ENCODE results near the gene MPHOSPH6.
"Not testable (repeated sequence)": the region's sequence is repeated elsewhere in the genome, so short reads cannot be mapped to it uniquely, and the experiment has no call there.

Gene MPHOSPH6

GRCh38 chr16:82169861-82170845, at the start of gene MPHOSPH6:
Gene MPHOSPH6, minus strand, starts transcription at chr16:82170224. Its CDS starts 49 bp downstream, at chr16:82170175.
- peak; percentile 90 to 91 for DNase-seq

DNA sequence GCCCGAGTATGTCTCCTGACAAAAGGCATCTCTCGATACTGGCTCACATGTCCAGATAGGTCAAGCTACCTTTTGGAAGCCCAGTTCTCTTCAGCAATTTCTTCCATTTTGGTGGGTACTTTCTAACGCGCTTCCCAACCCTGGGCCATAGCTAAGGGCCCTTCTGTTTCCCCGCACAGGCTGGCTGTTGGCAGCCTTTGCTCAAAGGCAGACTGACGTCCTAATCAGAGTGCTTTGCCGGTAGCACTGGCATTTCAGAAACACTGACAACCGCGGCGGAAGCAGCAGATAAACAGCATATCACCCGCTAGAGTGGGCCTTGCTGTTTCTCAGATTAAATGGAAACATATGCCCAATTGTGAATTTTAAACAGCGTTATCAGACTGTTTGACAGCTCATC, 49.3 kb upstream of the MPHOSPH6 start:
- no peak for DNase-seq

DNA sequence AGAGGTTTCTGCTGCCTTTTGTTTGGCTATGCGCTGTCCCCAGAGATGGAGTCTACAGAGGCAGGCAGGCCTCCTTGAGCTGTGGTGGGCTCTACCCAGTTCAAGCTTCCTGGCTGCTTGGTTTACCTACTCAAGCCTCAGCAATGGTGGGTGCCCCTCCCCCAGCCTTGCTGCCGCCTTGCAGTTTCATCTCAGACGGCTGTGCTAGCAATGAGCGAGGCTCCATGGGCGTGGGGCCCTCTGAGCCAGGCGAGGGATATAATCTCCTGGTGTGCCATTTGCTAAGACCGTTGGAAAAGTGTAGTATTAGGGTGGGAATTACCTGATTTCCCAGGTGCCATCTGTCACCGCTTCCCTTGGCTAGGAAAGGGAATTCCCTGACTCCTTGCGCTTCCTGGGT, 39.3 kb upstream of the MPHOSPH6 start:
- not testable (repeated sequence) for DNase-seq

DNA sequence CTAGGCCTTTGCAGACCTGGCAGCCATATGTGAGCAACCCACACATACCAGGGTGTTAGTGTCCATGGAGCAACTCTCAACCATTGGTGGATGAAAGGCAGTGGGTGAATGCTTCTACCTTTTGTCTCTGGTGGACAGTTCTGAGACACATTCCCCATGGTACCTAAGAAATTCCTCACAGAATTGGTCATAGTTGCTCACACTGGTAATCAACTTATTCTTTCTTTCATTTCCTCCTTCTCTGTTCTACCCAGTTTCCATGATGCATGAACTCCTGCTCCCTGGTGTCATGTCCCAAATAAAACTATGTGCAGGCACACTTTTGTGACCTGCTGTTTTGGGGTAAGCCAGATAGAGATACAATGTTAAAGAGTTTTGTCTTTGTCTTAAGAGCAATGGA, 33.2 kb upstream of the MPHOSPH6 start:
- no peak for DNase-seq

DNA sequence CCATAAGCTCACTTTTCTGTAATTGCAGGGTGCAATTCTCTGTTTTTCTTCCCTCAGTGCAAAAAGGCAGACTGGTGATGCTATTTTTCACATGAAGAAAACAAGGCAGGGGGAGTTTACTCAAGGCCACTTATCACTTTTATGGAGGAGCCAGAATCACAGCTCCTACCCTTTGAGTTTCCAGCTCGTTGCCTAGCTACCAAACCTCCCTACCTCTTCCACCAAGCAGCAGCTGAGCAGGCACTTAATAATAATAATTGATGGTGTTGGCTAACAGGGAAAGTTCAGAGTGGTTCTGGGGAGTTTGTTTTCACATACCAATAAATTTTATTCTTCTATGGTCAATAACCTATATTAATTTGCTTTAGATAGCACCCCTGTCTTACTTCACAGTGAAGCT, 31.9 kb upstream of the MPHOSPH6 start:
- DNase-seq: no peak

DNA sequence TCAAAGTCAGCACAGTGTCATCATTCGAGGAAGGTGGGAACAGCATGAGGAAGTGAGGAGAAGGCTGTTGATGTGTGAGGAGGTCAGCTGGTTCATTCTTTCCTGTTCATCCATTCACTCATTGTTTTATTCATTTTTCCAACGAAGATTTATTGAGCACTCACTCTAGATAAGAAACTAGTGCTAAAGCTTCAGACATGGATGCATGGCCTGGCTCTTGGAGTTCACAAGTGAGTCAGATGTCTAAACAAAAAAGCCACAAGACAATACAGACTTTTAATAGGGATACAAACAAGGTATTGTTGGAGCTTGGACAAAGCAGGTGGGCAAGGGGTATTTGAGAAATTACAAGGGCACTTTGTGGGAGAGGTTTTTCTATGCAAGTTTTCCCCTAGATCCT, 31.3 kb upstream of the MPHOSPH6 start:
- DNase-seq: no peak

- no peak for DNase-seq
Observed at GRCh38 chr16:82199209-82199608, 29.2 kb upstream of the MPHOSPH6 start.

GRCh38 chr16:82197540-82198240, 27.7 kb upstream of the MPHOSPH6 start:
- no peak for DNase-seq

DNA sequence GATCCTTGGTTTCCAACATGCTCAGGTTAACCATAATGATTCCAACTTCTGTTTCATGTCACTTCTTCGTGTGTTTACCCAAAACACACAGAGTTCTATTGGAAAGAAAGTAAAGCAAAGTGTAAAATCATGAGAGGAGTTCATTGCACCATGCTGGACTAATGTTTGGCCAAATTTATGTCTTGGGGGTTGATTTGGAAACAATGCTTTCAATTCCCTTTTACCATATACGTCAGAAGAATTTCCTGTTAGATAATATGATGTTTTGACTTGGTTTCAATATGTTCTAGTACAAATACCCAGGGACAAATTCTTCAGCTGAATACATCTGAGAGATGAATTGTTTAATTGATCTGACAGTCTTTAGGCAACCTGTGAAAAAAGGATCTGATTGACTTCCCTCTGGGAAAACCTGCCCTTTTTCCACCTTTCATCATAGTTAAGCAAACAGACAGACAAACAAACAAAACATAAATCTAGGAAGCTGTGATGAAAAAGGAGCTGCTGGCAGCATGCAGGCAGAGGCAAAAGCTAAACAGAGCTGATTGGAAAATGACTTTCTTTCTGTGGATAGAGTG, 26.0 kb upstream of the MPHOSPH6 start:
- DNase-seq: no peak

GRCh38 chr16:82194086-82194485, 24.1 kb upstream of the MPHOSPH6 start:
- DNase-seq: no peak

DNA sequence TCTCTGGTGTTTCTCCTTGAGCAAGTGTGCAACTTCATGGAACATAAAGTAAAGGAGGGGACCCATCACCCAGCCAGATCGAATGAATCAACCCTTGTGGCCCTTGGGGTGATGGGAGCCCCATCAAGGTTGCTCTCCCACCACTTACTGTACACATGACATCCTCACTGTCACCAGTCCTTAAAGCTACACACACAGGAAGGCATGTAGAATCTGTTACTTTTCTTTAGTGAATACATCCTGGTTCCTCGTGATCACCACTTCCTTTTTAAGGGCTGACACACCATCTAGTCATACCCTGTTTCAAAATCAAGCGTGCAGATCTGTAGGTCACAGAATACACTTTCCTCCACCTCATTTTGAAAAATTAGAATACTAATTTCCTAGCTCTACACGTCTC, 22.6 kb upstream of the MPHOSPH6 start:
- peak; percentile 27 to 47 for DNase-seq

DNA sequence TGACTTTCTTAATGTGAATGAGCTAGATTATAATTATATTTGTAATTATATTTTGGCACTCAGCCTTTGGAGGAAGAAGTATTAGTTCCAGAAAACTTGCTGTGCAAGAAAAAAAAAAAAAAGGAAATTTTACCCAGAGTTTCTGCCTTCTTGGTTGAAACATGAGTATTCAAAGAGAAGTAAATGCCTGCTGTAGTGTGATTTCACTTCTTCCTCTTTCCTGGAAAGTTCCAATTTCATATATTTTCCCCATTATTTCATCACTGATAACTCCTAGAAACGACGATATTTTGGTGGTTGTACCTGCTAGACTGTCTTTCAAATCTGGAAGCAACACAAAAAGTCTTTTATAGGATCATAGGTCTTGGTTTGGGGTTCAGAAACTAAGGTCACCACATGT, 20.4 kb upstream of the MPHOSPH6 start:
- DNase-seq: no peak

- no peak for DNase-seq
Observed at GRCh38 chr16:82187829-82188228, 17.8 kb upstream of the MPHOSPH6 start.

DNA sequence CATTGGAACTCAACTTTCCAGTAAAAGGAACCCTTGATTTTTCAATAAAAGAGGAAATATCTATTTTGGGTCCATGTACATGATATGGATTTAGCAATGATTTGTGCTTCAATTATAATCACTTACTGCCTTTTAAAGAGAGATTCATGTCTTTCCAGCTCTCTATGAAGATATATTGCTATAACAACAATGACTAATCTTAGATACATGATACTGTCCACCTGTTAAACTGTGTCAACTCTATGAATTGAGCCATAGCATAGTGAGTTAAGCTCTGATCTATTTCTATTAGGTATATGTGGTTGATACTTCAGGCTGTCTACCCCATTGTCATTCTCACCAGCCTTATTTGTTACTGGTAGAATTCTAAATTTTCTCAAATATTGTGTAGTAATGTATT, 15.0 kb upstream of the MPHOSPH6 start:
- DNase-seq: no peak

GRCh38 chr16:82184213-82184612, 14.2 kb upstream of the MPHOSPH6 start:
- DNase-seq: no peak

DNA sequence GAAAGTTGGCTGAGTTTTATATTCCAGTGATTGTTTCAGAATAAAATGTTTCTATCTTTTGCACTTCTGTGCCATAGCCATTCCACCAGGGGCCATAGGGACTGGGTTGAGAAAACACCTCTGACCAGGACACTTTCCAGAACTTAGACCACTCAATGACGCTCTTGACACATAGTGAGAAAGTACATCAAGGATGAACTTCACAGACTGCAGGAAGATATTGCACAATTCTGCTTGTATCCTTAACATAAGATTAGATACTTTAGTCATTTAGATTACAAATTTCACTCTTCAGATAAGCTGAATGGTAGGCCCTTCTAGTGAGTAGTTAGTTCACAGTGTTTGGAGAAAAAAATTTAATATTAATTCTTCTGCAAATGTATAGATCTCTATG, 13.0 kb upstream of the MPHOSPH6 start:
- DNase-seq: no peak

DNA sequence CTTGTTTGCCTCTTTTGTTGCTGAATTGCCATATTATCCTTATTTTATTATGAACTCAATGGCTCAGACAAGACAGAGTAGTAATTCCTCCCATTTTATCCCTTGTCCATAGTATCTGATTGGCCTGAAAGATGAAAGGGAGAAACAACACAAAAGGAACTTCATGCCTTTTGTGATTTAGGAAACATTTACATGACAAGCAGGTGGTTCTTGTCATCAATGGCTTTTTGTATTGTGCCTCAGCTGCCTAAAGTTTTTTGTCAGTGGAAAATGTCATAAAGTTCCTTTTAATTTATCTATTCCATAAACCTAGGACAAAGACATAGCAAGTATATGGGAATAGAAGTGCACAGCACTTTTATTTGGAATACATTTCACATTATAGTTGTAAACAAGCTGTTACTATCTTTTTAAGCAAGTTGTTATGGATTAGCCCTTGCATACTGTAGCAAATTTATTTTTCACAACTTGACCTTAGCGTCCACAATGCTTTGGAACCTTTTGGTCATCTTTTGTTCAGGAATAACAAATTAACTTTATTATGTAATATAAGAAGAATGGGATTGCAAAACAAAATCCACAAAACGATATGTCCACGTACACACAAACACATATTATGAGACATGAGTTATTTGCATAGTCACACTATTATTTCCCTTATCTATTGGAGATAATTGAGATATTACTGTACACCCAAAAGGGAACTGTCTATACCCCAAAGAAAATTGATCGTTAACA, 12.4 kb upstream of the MPHOSPH6 start:
- DNase-seq: no peak

DNA sequence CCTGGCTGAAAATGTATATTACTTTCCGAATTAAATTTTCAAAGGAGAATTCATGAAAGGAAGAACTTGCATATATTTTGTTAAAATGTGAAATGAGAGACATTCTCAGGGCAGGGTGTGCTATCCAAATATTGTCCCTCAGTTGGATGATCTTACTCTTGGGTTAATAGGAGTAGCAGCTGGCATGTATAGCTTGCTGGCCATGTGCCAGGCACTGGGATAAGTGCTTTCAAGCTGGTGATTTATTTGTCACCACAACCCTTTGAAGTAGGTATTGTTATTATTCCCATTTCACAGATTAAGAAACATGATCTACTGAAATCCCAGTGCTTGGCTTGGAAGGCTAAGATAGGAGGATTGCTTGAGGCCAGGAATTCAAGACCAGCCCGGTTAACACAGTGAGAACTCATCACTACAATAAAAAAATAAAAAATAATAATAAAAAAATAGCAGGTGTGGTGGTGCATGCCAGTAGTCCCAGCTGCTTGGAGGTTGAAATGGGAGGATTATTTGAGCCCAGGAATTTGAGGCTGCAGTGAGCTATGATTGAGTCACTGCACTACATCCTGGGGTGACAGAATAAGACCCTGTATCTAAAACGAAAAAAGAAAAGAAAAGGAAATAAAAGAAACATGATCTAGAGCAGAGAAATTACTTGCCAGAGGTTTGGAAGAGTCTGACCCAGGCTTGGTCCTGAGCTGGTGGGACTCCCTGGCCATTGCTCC, 11.6 kb upstream of the MPHOSPH6 start:
- DNase-seq: no peak

- no peak for DNase-seq
Observed at GRCh38 chr16:82178352-82178751, 8.3 kb upstream of the MPHOSPH6 start.

DNA sequence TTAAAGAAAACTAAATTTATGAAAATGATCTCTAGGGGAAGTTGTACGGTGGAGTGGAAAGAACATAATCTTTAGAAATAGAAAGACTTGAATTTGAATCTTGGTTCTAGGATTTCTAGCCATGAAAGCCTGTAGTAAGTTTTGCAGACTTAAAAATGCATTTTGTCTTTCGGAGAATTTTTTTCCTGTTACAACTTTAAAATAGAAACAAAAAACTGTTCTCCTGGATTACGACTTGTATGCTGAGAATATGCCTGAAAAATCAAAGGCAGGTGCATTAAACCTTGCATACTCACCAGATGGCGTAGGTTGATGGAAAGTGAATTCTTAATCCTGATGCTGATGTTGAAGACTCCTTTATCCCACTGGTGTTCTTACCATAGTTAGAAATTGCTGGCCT, 7.5 kb upstream of the MPHOSPH6 start:
- no peak for DNase-seq

- no peak for DNase-seq
Observed at GRCh38 chr16:82176204-82176603, 6.2 kb upstream of the MPHOSPH6 start.

GRCh38 chr16:82175627-82176026, 5.6 kb upstream of the MPHOSPH6 start:
- no peak for DNase-seq

Data from CD4-positive, alpha-beta T cell treated with Interleukin-1 beta for 1 hour (primary cell).